ENCODE data around the gene MYT1. TPM values are rescaled to one million over a fixed set of nuclear protein-coding genes. Genes with fewer than 3 reads are reported as not detected.
"Not testable (repeated sequence)": the region's sequence is repeated elsewhere in the genome, so short reads cannot be mapped to it uniquely, and the experiment has no call there.

Gene MYT1
- polyA plus RNA-seq, 1 donor from 2014 or later, result not detected

DNA sequence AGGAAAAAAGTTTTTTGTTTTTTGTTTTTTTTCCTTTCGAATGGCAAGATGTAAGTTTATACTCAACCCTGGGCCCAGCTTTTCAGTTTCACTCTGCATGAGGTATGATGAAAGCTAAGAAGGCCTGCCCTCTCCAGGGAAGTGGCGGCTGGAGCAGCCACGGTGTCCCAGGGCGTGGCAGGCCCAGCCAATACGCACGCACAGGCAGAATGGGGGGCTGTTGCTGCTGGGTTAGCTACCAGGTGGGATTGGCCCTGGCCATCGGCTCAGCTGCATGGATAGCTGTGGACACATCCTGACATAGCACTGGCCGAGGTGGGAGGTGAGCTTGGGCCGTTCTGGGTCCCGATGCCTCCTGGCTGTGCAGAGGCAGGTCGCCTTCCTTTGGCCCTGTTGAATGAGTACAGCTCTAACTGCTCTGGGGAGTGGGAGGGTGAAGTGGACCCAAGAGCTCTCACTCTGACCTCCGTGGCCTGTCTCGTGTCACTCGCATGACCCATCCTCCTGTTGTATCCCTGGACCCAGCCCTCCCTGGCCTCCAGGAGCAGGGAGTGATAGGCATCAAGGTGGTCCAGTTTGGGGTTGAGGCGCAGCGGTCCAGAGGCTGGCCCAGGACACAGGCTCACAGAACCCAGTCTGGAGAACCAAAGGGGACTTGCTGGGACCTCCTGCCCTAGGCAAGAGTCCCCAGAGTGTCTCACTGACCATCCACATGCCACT lies 18.1 kb downstream of the MYT1 start:
- Mint-ChIP-seq H3K27ac (no peak overlapping the region), H3K4me3 (no peak overlapping the region), H3K36me3 (no peaks in the 10 kb centered on the region), H3K9me3 (peaks cover 0 to 5% (median 0%) of the 10 kb centered on the region in 3 donors), H3K4me1 (peaks cover 0 to 1% (median 0%) of the 10 kb centered on the region in 3 donors), H3K27me3 (peaks cover 11% of the 10 kb centered on the region)

DNA sequence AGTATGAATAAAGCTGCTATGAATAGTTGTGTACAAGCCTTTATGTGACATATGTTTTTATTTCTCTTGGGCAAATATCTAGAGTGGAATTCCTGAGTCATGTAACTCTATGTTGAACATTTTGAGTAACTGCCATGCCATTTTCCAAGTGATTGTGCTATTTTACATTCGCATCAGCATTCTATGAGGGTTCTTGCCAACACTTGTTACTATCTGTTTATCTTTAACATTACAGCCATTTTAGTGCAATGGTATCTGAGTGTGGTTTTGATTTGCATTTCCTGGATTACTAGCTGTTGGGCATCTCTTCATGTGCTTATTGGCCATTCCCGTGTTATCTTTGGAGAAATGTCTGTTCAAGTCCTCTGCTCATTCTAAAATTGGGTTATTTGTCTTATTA lies 19.1 kb downstream of the MYT1 start:
- Mint-ChIP-seq H3K4me1 (peaks cover 0 to 1% (median 0%) of the 10 kb centered on the region in 3 donors), H3K9me3 (peaks cover 0 to 5% (median 0%) of the 10 kb centered on the region in 3 donors), H3K27ac (no peak overlapping the region), H3K4me3 (no peak overlapping the region), H3K36me3 (no peaks in the 10 kb centered on the region), H3K27me3 (peaks cover 11% of the 10 kb centered on the region)

DNA sequence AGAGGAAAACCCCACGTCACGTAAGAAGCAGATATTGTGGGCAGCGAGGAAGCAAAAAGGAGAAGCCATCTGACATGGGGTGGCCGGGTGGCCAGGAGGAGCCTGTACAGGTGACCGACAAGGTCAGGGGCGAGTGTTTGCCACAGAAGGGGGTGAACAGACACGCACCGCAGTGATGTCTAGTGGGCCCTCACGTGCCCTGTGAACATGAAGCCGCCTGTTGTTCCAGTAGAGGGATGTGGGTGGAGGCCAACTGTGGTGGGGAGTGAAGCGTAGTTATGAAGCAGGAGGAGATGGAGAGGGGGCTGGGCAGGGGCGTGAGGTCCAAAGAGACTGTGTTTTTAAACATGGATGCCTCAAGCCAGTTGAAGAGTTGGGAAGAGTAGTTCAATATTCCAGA lies 20.5 kb downstream of the MYT1 start:
- H3K9me3 Mint-ChIP-seq, result no peaks in the 10 kb centered on the region
- H3K4me3 Mint-ChIP-seq, result peak overlapping the region in 1 of 4 donors; percentile 62
- H3K4me1 Mint-ChIP-seq, result peaks cover 0 to 1% (median 0%) of the 10 kb centered on the region in 3 donors
- peaks cover 11% of the 10 kb centered on the region for H3K27me3 Mint-ChIP-seq
- no peak overlapping the region for H3K27ac Mint-ChIP-seq
- H3K36me3 Mint-ChIP-seq, result no peaks in the 10 kb centered on the region

DNA sequence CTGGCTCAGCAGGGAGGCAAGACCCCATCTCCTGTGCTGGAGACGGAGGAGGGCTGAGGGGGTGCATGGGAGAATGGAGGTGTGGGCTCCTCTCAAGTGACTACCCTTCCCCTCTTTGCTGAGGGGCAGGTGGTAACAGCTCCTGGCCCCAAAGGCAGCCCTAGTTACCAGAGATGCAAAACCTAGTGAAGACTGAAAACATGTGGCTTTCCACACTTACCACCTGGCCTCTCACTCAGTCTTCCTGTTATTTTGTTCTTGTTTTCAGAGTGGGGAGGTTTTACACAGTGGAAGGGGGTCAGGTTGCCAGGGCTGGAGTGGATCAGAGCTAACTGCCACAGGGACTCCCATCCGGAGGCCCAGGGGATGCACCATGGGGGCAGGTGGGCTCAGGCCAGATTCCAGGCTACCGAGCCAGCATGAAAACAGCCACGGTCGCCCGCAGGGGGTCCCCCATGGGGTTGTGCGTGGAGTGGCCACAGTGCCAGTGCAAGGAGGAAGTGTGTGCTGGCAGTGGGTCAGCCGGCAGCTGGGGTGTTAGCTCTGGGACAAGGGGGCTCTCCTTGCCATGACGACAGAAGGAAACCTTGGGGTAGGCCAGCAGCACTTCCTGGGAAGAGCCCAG lies 21.1 kb downstream of the MYT1 start:
- H3K9me3 Mint-ChIP-seq, result no peaks in the 10 kb centered on the region
- peak overlapping the region in 1 of 3 donors; percentile 23 for H3K27ac Mint-ChIP-seq
- no peaks in the 10 kb centered on the region for H3K36me3 Mint-ChIP-seq
- peaks cover 11% of the 10 kb centered on the region for H3K27me3 Mint-ChIP-seq
- H3K4me1 Mint-ChIP-seq, result peaks cover 0 to 1% (median 0%) of the 10 kb centered on the region in 3 donors
- no peak overlapping the region for H3K4me3 Mint-ChIP-seq

DNA sequence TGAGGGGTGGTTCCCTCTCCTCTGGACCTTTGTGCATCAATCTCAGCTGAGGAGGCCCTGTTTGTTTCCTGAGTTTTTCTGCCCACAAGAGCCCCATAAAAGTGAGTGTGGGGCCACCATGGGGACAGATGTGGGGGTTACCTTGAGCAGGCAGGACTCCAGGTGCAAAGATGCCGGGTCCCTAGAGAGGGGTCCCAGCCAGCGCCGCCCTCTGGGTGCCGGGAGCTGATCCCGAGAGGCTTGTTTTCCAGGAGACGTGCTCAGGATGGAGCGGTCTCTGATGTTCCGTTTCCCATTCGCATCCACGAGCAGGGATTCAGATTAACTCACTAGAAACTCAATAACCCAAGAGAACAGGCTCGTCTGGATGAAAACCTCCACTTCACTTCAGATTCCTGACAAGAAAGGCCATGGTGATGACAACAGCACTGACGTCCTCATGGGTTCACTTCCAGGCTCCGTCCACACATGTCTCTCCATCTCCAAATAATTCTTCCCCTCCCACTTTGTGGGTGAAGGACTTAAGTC lies 21.9 kb downstream of the MYT1 start:
- no peak overlapping the region for H3K4me3 Mint-ChIP-seq
- H3K36me3 Mint-ChIP-seq, result no peaks in the 10 kb centered on the region
- H3K4me1 Mint-ChIP-seq, result peaks cover 0 to 1% (median 0%) of the 10 kb centered on the region in 3 donors
- peaks cover 11% of the 10 kb centered on the region for H3K27me3 Mint-ChIP-seq
- H3K9me3 Mint-ChIP-seq, result no peaks in the 10 kb centered on the region
- H3K27ac Mint-ChIP-seq, result peak overlapping the region in 1 of 3 donors; percentile 64

DNA sequence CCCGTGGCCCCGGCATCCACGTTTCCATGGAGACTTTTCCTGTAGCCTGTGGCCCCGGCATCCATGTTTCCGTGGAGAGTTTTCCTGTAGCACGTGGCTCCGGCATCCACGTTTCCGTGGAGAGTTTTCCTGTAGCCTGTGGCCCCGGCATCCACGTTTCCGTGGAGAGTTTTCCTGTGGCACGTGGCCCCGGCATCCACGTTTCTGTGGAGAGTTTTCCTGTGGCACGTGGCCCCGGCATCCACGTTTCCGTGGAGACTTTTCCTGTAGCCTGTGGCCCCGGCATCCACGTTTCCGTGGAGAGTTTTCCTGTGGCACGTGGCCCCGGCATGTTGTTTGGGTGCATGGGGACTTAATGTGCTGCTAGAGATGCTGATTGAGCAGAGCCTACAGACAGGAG lies 23.0 kb downstream of the MYT1 start:
- not testable (repeated sequence) for H3K4me3 Mint-ChIP-seq, H3K36me3 Mint-ChIP-seq, H3K4me1 Mint-ChIP-seq, H3K9me3 Mint-ChIP-seq, H3K27ac Mint-ChIP-seq
- H3K27me3 Mint-ChIP-seq, result peaks cover 14% of the 10 kb centered on the region

DNA sequence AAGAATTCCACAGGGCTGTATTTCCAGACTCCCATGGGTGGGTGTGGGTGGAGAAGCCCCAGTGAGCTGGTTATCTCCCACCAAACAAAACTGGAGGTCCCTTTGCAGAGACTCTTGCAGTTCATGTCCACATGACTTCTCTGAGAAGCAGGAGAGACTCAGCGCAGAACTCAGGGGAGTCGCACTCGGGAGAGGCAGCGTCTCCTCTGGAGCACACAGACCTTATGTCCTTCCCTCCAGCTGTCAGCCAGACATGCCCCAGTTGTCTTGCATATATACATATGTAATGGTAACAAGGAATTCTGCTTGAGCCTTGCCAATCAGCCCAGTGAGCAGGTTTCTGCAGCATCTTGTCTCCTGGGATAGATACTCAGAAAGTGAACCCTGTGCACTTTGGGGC lies 23.8 kb downstream of the MYT1 start:
- no peaks in the 10 kb centered on the region for H3K36me3 Mint-ChIP-seq

DNA sequence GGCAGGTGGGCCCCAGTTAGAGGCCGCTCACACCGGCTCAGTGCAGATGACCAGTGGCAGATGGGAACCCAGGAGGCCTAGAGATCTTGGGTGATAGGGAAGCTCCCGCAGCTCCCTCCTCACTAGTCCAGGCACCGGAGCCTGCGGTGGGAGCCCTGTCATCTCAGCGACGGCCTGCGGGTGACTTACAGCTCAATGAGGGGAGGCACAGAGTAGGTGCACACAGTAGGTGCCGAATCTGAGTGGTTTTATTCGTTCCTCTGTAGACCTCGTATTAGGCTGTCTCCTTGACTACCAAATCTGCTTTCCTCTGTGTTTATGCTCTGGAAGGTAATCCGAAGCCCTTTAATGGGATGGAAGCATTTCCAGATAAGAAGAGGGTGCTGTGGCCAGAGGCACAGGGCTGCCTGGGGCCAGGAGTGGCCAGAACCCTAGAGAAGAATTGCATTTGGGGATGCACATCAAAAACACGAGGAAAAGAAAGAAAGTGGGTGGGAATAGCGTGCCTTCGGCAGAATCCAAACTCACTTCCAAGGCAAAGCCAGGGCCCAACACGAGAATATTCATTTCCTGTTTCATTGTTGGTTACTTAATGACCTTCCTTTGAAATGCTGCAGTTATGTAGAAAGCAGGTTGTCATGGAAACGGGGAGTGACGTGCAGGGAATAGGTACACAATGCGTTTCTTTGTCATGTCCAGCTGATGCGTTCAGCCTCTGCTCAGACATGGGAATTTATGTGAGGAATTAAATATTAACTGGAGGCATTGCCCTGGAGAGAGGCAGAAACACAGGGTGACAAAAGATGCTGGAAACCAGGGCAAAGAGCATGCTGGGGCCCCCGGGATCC lies 24.7 kb downstream of the MYT1 start:
- no peak overlapping the region for H3K27ac Mint-ChIP-seq
- H3K9me3 Mint-ChIP-seq, result no peaks in the 10 kb centered on the region
- H3K4me3 Mint-ChIP-seq, result no peak overlapping the region
- H3K36me3 Mint-ChIP-seq, result no peaks in the 10 kb centered on the region
- H3K27me3 Mint-ChIP-seq, result peaks cover 7% of the 10 kb centered on the region
- peaks cover 0 to 1% (median 0%) of the 10 kb centered on the region in 3 donors for H3K4me1 Mint-ChIP-seq

More for the DNA sequence above, 23.8 kb downstream of the MYT1 start:
- H3K4me1 Mint-ChIP-seq, result peaks cover 0 to 1% (median 0%) of the 10 kb centered on the region in 3 donors
- H3K27me3 Mint-ChIP-seq, result peaks cover 7% of the 10 kb centered on the region
- H3K4me3 Mint-ChIP-seq, result no peak overlapping the region
- no peaks in the 10 kb centered on the region for H3K9me3 Mint-ChIP-seq
- no peak overlapping the region for H3K27ac Mint-ChIP-seq

DNA sequence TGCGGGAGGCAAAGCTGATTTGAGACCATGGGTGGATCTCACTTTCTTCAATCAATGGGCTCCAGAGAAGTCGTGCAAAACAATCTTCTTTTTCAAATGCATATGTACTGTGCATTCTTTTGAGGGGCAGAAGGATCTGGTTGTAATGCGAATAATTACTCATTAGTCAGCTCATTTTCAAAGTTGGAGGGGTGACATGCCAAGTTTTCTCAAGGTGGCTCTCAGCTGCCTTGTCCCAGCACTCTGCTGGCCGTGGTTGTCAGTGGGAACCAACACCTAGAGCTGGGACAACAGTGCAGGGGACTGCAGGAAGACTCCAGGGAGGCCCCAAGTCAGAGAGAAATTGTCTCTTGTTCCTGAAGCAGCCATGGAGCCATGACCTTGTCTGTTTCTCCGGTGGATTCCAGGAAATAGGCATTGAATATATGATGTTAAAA lies 25.3 kb downstream of the MYT1 start:
- peaks cover 0 to 1% (median 0%) of the 10 kb centered on the region in 3 donors for H3K4me1 Mint-ChIP-seq
- H3K4me3 Mint-ChIP-seq, result no peak overlapping the region
- no peak overlapping the region for H3K27ac Mint-ChIP-seq
- no peaks in the 10 kb centered on the region for H3K36me3 Mint-ChIP-seq
- H3K9me3 Mint-ChIP-seq, result no peaks in the 10 kb centered on the region
- peaks cover 7% of the 10 kb centered on the region for H3K27me3 Mint-ChIP-seq

DNA sequence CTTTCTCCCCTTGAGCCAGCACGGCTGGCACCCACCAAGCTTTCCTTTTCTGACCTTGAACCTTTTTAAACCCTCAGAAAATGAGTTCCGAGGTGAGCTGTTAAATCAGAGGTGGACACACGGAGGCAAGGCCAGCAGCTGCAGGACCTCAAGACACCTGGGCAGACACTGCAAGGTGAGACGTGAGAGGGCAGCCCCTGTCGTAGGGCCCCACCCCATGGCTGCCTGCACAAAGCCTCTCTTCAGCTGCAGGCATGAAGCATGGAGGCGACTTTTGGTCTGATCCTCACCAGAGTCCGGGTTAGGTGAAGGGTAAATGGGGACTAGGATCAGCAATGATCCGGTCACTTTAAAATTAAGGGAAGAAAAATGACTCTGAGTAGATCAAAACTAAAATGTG lies 25.7 kb downstream of the MYT1 start:
- no peaks in the 10 kb centered on the region for H3K4me1 Mint-ChIP-seq
- H3K27me3 Mint-ChIP-seq, result peaks cover 3% of the 10 kb centered on the region
- no peaks in the 10 kb centered on the region for H3K36me3 Mint-ChIP-seq
- H3K4me3 Mint-ChIP-seq, result no peak overlapping the region
- H3K9me3 Mint-ChIP-seq, result no peaks in the 10 kb centered on the region
- H3K27ac Mint-ChIP-seq, result no peak overlapping the region

DNA sequence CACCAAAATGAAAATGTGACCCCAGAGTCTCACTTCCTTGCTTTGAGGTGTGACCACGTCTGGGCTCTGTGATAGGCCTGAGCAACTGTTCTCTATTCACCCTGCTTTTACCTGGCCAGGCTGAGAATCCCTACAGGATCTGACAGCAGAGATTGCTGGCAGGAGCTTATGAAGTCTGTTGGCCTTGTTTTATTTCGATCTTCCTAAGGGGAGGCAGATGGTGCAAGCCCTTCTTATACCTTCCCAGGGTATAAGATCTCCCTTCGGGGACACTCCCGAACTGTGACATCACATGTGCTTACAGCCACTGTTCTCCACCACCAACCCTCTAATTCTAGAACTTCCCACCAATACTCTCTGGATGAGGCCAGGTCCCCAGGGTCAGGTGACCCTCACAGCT lies 26.8 kb downstream of the MYT1 start:
- Mint-ChIP-seq H3K9me3 (no peaks in the 10 kb centered on the region), H3K4me1 (no peaks in the 10 kb centered on the region), H3K4me3 (no peak overlapping the region)

DNA sequence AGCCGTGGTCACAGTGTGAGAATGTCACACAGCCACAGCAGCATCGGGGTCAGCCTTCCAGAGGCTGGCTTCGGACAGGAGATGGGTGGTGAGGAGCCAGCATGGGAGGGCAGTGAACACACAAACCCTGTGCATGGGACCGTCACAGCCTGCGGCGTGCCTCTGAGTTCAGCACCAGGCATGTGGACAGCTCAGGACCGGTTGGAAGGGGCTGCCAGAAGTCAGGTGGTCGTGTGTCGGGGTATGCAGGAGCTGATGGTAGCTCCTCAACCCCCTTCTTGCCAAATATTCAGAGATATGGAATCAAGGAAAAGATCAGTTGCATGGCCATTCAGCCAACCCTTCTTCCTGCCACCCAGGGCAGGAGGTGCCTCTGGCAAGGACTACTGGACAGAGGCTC lies 28.2 kb downstream of the MYT1 start:
- Mint-ChIP-seq H3K4me1 (no peaks in the 10 kb centered on the region), H3K36me3 (no peaks in the 10 kb centered on the region), H3K27me3 (peaks cover 3% of the 10 kb centered on the region), H3K4me3 (no peak overlapping the region), H3K27ac (no peak overlapping the region), H3K9me3 (no peaks in the 10 kb centered on the region)

More for the DNA sequence above, 26.8 kb downstream of the MYT1 start:
- Mint-ChIP-seq H3K27ac (no peak overlapping the region), H3K36me3 (no peaks in the 10 kb centered on the region), H3K27me3 (peaks cover 3% of the 10 kb centered on the region)

DNA sequence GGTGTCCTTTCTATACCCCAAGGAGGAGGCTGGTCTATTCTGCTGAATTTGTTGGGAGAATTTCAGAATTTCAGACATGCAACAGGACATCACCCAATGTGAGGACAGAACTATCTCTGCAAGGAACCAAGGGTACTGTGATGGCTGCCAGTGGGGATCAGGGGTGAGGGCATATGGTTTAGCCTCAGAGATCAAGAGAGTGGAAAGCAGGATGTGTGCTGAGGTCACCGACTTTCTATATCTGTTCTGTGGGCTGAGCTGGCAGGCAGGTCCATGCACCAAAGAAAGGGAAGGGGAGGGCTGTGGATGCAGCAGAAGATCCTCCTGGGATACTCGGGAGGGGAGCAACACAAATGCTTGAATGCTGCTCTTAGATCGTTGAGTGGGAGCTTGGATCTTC lies 28.8 kb downstream of the MYT1 start:
- Mint-ChIP-seq H3K27me3 (peaks cover 3% of the 10 kb centered on the region), H3K9me3 (no peaks in the 10 kb centered on the region), H3K36me3 (no peaks in the 10 kb centered on the region), H3K4me3 (no peak overlapping the region), H3K27ac (no peak overlapping the region), H3K4me1 (no peaks in the 10 kb centered on the region)

DNA sequence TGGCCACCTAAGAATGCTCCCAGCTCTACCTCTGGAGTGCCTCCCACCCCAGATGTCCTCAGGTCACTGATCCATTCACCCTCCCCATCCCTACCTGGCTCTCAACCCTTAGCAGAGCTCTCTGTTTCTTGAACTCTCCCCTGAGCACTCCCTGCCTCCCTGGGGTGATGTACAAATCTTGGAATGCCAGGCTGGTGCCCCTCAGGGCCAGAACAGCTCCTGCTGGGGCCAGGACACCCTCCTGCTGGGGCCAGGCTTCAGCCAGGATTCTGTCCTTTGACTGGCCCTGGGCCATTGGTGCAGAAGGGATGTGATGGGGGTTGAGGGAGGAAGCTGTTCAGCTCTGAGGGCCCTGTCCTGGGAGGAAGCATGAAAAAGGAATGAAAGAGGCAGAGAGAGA lies 30.0 kb downstream of the MYT1 start:
- no peaks in the 10 kb centered on the region for H3K4me1 Mint-ChIP-seq
- no peaks in the 10 kb centered on the region for H3K9me3 Mint-ChIP-seq
- no peak overlapping the region for H3K27ac Mint-ChIP-seq
- H3K36me3 Mint-ChIP-seq, result no peaks in the 10 kb centered on the region
- no peak overlapping the region for H3K4me3 Mint-ChIP-seq
- peaks cover 3% of the 10 kb centered on the region for H3K27me3 Mint-ChIP-seq

DNA sequence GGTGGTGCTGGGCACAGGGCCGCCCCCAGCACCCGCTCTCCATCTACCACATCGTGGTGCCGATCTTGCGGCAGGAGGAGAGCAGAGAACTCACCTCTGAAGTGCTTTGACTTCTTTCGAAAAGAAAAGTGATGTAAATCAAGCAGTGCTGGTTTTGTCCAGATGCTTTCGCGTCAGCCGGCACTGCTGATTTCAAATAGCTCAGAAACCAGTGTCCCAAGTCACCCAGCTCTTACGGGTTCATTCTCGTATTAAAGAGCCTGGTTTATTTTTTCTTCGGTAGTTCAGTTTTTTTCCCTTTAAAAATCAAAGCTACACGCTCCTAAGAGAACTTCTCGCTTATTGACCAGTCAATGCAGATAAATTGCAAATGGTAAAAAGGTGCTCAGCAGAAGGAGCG lies 32.1 kb downstream of the MYT1 start:
- H3K27ac Mint-ChIP-seq, result no peak overlapping the region
- no peaks in the 10 kb centered on the region for H3K36me3 Mint-ChIP-seq
- H3K4me3 Mint-ChIP-seq, result no peak overlapping the region

More for the DNA sequence above, 32.1 kb downstream of the MYT1 start:
- peaks cover 7% of the 10 kb centered on the region for H3K27me3 Mint-ChIP-seq
- no peaks in the 10 kb centered on the region for H3K9me3 Mint-ChIP-seq
- peaks cover 0 to 4% (median 3%) of the 10 kb centered on the region in 3 donors for H3K4me1 Mint-ChIP-seq

Data from IgD-negative memory B cell (primary cell).